K562 (cell line): ENCODE measurements around the gene FAIM.

ENCODE experiments used
- BRD9 ChIP-seq: fragments of 450-650 bp; IDR thresholded peaks from 2 replicates; pipeline ENCODE4 v1.6.1; 2018; ENCODE audit warnings: low read depth; ENCODE audit not compliant: partially characterized antibody
- TF ChIP-seq, protein P1 (sequence below): sonication (generic); formaldehyde crosslinking; IDR thresholded peaks from 2 replicates; pipeline ENCODE4 v1.9.0; 2022; ENCODE audit warnings: mild to moderate bottlenecking, missing genetic modification reagents

DNA sequence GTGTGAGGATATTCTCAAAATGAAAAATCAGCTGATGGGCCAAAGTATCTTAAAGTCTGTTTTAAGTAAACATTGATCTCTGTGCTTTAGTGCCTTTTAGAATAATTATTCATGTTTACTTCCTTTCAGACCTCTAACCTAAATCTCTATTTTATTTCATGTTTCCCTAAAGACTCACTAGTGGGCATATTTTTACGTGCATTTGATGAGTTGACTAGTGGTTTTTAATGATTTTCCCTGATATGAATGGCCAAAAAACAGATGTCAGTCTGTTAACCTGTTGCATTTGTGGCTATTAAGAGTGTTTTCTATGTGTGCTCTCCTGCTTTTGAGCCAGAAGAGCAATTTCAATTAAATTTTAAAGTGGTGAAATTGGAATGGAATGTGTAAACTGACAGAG lies 6.9 kb downstream of the FAIM start:
- TF ChIP-seq, protein P1, sequence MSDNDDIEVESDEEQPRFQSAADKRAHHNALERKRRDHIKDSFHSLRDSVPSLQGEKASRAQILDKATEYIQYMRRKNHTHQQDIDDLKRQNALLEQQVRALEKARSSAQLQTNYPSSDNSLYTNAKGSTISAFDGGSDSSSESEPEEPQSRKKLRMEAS (CRISPR knock-in tag), result no peak
- TF ChIP-seq BRD9, result no peak
